ENCODE results near the gene DRAM1.

The DRAM1 gene

DNA sequence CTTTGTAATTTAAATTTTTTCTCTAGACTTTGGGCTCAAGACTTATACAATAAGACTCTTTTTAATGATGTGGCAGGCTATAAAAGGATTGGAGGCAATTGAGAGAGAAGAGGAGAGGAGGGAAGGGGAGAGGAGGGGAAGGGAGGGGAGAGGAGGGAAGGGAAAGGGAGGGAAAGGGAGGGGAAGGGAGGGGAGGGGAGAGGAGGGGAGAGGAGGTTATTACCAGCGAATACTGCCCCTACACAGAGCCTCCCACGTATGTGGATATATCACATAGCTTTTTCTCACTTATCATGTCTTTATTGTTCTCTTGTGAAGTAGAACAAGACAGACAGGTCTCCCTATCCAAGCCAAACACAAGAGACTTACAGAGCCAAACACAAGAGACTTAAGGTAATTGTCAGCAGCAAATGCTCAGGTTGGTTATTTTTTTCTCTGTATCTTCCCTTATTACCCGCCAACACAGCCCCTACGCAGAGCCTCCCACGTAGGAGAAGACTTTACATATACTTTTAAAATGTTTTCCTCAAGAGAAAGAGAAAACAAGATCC, 63.1 kb downstream of the DRAM1 start:
- Histone ChIP-seq H3K27me3 (no peaks in the 10 kb centered on the region), H3K36me3 (no peaks in the 10 kb centered on the region), H3K4me3 (ENCODE audit: low read depth in 1 of 2, low read length in 1 of 2) (no peak overlapping the region), H3K9me3 (no peaks in the 10 kb centered on the region), H3K27ac (no peak overlapping the region), H3K4me1 (ENCODE audit: control insufficient read depth in 1 of 2, insufficient read depth in 1 of 2, low read depth in 1 of 2, low read length in 1 of 2) (peaks cover 18 to 19% of the 10 kb centered on the region in 2 experiments)
- TF ChIP-seq, protein P1, sequence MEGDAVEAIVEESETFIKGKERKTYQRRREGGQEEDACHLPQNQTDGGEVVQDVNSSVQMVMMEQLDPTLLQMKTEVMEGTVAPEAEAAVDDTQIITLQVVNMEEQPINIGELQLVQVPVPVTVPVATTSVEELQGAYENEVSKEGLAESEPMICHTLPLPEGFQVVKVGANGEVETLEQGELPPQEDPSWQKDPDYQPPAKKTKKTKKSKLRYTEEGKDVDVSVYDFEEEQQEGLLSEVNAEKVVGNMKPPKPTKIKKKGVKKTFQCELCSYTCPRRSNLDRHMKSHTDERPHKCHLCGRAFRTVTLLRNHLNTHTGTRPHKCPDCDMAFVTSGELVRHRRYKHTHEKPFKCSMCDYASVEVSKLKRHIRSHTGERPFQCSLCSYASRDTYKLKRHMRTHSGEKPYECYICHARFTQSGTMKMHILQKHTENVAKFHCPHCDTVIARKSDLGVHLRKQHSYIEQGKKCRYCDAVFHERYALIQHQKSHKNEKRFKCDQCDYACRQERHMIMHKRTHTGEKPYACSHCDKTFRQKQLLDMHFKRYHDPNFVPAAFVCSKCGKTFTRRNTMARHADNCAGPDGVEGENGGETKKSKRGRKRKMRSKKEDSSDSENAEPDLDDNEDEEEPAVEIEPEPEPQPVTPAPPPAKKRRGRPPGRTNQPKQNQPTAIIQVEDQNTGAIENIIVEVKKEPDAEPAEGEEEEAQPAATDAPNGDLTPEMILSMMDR (IDR thresholded peaks at IDR 0.05), result no peak

- Histone ChIP-seq H3K27me3 (no peaks in the 10 kb centered on the region), H3K4me1 (ENCODE audit: control insufficient read depth in 1 of 2, insufficient read depth in 1 of 2, low read depth in 1 of 2, low read length in 1 of 2) (peaks cover 7 to 8% of the 10 kb centered on the region in 2 experiments), H3K27ac (no peak overlapping the region), H3K4me3 (ENCODE audit: low read depth in 1 of 2, low read length in 1 of 2) (no peak overlapping the region), H3K36me3 (no peaks in the 10 kb centered on the region), H3K9me3 (no peaks in the 10 kb centered on the region)
- TF ChIP-seq, protein P1 (IDR thresholded peaks at IDR 0.05), result no peak
Observed at GRCh38 chr12:101941306-101942249, 64.2 kb downstream of the DRAM1 start.

DNA sequence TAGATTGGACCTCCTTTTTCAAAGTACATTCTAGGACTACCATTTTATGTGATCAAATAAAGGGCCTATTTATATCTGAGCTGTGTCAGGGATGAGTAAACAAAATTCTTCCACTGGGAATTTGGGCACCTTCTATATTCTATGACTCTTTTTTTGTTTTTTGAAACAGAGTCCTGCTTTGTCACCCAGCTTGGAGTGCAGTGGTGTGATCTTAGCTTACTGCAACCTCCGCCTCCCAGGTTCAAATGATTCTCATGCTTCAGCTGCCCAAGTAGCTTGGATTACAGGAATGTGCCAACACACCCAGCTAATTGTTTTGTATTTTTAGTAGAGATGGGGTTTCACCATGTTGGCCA, 64.8 kb downstream of the DRAM1 start:
- H3K36me3 ChIP-seq, result no peaks in the 10 kb centered on the region
- no peak overlapping the region for H3K4me3 ChIP-seq (ENCODE audit: low read depth in 1 of 2, low read length in 1 of 2)
- no peak overlapping the region for H3K27ac ChIP-seq
- TF ChIP-seq, protein P1 (IDR thresholded peaks at IDR 0.05), result no peak
- H3K27me3 ChIP-seq, result no peaks in the 10 kb centered on the region
- H3K4me1 ChIP-seq (ENCODE audit: control insufficient read depth in 1 of 2, insufficient read depth in 1 of 2, low read depth in 1 of 2, low read length in 1 of 2), result peaks cover under 1 to 1% of the 10 kb centered on the region in 2 experiments
- no peaks in the 10 kb centered on the region for H3K9me3 ChIP-seq

DNA sequence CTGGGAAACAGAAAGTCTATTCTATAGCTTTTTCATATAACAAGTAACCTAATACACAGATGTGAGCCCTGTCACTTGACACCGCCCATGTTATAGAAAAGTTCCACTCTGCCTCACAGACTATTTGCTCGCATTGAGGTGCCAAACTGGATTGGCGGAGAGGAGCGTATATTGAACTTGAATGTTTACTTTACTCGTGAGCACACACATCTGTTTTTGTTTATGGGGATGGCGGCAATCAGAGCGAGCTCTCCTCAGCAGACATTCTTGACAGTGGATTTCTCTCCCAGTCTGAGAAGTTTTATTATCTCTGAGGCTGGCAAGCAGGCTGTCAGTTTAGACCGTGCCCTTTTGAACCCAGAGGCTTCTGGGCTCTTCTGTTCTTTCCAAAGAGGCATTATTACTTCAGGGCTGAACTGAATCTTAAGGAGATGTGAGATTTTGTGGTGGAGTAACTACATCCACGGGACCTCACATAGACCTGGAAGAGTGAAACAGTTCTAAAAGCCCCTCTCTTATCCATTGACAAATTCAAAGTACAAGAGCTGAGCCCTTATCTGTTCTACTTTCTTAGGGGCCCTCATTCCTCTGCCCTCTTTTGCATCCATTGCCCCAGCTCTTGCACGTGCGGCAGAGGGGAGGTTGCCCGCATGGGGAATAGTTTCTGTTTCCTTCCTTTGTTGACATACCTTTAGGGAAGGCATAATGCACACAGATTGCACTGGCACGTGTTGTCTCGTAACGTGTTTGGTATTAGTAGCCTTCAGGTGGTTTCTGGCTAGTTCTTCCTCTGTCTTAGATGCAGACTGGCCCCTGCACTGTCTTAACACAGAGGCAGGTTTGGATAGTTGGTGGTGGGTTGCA, 68.2 kb downstream of the DRAM1 start:
- H3K36me3 ChIP-seq, result no peaks in the 10 kb centered on the region
- H3K4me3 ChIP-seq (ENCODE audit: low read depth in 1 of 2, low read length in 1 of 2), result no peak overlapping the region
- no peaks in the 10 kb centered on the region for H3K27me3 ChIP-seq
- no peaks in the 10 kb centered on the region for H3K9me3 ChIP-seq
- H3K27ac ChIP-seq, result no peak overlapping the region
- no peaks in the 10 kb centered on the region for H3K4me1 ChIP-seq (ENCODE audit: control insufficient read depth in 1 of 2, insufficient read depth in 1 of 2, low read depth in 1 of 2, low read length in 1 of 2)
- TF ChIP-seq, protein P1 (IDR thresholded peaks at IDR 0.05), result no peak

DNA sequence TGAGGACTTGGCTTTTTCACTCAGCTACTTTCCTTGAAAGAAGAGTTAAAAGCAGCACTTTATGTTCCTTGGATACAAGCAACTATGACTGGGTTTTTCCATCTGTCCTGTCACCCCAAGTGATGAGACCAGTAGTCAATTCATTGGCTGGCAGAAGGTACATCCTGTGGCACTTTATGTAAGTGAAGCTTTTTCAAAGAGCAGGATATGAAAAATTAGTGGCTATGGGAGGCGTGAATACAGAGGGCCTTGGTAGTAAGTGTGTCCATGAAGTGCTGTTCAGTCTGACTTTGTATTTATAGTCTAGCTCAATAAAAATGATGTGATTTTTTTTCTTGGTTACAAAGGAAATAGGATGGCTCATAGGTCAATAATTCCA, 68.8 kb downstream of the DRAM1 start:
- Histone ChIP-seq H3K9me3 (no peaks in the 10 kb centered on the region), H3K27me3 (no peaks in the 10 kb centered on the region), H3K4me3 (ENCODE audit: low read depth in 1 of 2, low read length in 1 of 2) (no peak overlapping the region), H3K27ac (no peak overlapping the region), H3K36me3 (no peaks in the 10 kb centered on the region), H3K4me1 (ENCODE audit: control insufficient read depth in 1 of 2, insufficient read depth in 1 of 2, low read depth in 1 of 2, low read length in 1 of 2) (no peaks in the 10 kb centered on the region)
- TF ChIP-seq, protein P1 (IDR thresholded peaks at IDR 0.05), result no peak

Data from neutrophil (primary cell).